Activated CD4-positive, alpha-beta T cell treated with anti-CD3 and anti-CD28 coated beads for 1 hour (primary cell): Measurements from ENCODE around the gene UFL1.
"Not testable (repeated sequence)": the region's sequence is repeated elsewhere in the genome, so short reads cannot be mapped to it uniquely, and the experiment has no call there.

Experiments
- DNase-seq: peaks from one replicate; pipeline ENCODE4 v3.0.0-alpha.2; 2020

The UFL1 gene

GRCh38 chr6:96521644-96522464, at the start of gene UFL1:
UFL1 (plus strand) TSS chr6:96521806; CDS start chr6:96521874, 68 bp downstream.
- DNase-seq = peak; percentile 87

DNA sequence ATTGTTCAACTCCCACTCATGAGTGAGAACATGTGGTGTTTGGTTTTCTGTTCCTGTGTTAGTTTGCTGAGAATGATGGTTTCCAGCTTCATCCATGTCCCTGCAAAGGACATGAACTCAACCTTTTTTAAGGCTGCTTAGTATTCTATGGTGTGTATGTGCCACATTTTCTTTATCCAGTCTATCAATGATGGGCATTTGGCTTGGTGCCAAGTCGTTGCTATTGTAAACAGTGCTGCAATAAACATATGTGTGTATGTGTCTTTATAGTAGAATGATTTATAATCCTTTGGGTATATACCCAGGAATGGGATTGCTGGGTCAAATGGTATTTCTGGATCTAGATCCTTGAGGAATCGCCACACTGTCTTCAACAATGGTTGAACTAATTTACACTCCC, 49.3 kb upstream of the UFL1 start:
- not testable (repeated sequence) for DNase-seq

- no peak for DNase-seq
These were observed 42.9 kb upstream of the UFL1 start for GRCh38 chr6:96478695-96479094.

GRCh38 chr6:96491926-96492325, 29.7 kb upstream of the UFL1 start:
- no peak for DNase-seq

- no peak for DNase-seq
These were observed 21.8 kb upstream of the UFL1 start for GRCh38 chr6:96499781-96500180.

GRCh38 chr6:96502915-96503314, 18.7 kb upstream of the UFL1 start:
- no peak for DNase-seq

DNA sequence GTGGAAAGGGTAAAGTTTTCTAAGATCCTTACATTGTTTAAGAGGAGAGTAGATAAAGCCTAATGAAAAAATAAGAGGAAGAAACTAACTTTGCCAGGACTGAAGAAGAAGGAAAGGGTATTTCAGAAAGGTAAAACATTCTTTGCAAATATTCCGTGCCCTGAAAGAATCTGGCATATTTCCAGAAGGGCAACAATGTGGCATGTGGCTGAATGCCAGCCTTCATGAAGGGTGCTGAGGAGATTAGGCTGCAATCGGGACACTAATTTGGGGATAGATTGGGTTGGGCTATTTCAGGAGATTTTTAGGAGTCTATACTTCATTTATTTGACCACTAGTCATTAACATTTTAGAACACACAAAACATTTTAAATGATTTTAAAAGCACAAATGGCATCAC, 16.2 kb upstream of the UFL1 start:
- no peak for DNase-seq

- no peak for DNase-seq
These were observed 12.3 kb upstream of the UFL1 start for GRCh38 chr6:96509281-96509680.

DNA sequence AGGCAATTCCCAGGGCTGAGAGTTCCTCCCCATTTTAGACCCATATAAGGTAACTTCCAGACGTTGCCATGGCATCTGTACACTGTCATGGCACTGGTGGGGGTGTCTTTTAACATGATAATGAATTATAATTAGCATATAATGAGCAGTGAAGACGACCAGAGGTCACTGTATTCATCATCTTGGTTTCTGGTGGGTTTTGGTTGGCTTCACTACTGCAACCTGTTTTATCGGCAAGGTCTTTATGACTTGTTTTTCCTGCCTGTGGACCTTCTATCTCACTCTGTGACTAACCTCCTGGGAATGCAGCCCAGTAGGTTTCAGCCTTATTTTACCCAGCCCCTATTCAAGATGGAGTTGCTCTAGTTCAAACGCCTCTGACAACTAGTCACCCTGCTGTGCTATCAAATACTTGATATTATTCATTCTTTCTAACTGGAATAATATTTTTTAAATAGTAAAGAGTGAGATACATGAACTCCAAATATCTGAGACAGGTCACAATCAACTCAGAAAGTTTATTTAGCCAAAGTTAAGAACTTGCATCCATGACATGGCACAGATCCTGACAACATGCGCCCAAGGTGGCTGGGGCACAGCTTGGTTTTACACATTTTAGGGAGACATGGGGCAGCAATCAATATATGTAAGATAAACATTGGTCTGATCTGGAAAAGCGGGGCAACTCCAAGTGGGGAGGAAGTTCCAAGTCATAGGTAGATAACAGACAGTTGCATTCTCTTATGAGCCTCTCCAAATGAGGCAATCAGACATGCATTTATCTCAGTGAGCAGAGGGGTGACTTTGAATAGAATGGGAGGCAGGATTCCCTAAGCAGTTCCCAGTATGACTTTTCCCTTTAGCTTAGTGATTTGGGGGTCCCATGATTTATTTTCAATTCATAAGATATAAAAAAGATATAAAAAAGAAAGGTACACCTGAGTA, 1.2 kb upstream of the UFL1 start:
- no peak for DNase-seq

GRCh38 chr6:96521306-96521643, 331 bp upstream of the UFL1 start:
- DNase-seq = no peak

DNA sequence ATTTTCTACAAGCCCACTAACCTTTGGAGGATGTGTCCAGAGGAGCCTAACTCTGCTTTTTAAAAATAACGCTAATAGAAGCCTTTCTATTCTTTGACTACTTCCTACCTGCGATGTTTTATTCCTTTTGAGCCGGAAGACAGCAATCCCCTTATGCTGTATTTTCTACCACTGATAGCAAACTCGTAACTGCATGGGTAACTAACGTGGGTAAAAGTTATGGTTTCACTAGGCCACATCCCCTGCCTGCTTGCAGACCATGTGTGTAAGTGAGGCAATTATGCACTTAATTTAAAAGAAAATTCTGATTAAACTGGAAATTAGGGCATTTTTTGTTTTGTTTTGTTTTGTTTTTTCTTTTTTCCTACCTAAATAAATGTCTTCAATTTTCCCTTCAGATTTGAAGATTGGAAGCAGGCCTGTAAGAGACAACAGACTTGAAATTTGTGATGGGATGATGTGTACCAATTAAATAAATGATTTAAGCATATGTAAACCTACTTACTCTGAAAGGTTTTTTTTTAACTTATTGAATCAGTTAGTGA, 931 bp downstream of the UFL1 start:
- DNase-seq = no peak

DNA sequence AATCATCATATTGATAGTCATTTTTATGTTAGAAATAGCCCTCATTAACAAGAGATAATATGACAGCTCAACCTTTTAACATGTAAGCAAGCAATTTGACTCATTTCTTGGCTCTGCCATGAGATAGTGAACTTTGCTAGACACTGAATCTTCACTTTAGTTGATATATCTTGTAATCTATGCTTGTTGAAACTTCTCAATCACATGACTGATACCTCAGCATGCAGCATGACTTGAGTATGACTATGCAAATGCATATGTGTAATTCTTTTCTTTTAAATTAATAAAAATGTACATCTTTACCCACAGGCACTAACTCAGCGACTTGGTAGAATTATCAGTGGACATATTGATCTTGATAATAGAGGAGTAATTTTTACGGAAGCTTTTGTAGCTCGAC, 6.6 kb downstream of the UFL1 start:
- DNase-seq = no peak

DNA sequence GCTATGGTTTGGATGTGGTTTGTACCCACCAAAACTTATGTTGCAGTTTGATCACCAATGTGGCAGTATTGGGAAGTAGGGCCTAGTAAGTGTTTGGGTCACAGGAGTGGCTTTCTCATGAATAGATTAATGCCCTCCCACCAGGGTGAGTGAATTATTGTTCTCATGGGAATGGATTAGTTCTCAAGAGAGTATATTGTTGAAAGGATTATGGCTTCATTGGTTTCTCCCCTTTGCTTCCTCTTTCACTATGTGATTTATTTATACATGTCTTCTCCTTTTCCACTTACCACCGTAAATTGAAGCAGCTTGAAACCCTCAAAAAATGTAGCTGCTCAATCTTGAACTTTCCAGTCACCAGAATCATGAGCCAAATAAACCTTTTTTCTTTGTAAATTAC, 10.8 kb downstream of the UFL1 start:
- DNase-seq = no peak

DNA sequence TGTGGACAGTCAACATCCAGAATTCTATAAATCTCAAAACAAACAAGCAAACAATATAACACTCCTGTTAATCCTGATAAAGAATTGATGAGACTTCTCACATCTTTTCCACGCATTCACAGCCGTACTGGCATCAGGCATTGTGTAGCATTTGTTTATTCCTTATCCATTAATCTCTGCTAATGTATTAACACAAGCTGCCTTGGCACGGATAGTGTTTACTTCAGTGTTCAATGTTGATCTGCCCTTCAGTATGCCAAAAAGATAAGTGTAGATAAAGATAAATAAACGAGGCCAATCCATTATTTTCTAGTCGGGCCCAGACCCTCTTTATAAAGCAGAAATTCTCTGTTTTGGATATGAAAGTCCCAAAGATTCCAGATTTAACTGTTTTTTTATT, 16.1 kb downstream of the UFL1 start:
- DNase-seq = no peak

DNA sequence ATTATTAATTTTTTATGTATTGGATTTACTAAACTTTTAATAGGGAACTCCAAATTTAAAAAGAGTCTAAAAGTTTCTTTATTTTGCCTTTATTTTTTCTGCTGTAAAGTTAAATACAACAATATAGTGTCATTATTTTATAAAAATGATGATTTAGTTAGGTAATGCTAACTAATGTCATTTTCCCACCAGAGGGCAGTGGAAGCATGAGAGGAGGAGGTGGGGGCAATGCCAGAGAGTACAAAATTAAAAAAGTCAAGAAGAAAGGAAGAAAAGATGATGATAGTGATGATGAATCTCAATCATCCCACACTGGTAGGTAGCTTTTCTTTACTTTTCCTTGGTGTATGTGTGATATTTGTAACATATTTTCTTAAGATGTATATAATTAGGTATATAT, 21.1 kb downstream of the UFL1 start:
- DNase-seq = no peak

- DNase-seq = no peak
These were observed 24.3 kb downstream of the UFL1 start for GRCh38 chr6:96545882-96546281.

GRCh38 chr6:96547654-96548053, 26.0 kb downstream of the UFL1 start:
- DNase-seq = no peak

DNA sequence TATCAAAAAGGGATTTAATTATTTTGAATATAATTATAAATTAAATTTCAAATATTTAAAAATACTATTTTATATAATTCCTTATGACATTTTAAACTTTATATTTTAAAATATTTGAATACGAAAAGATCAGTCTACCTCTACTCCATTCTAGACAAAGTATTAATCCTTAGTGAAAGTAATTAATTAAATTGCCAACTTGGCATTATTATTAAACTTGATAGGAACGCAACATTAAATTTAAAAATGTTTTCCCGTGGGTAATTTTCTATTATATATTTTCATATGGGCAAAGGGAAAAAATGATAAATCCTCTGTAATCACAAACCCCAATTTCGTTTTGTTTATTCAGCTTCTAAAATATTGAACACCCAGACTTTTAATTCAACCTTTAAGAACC, 33.0 kb downstream of the UFL1 start:
- no peak for DNase-seq

DNA sequence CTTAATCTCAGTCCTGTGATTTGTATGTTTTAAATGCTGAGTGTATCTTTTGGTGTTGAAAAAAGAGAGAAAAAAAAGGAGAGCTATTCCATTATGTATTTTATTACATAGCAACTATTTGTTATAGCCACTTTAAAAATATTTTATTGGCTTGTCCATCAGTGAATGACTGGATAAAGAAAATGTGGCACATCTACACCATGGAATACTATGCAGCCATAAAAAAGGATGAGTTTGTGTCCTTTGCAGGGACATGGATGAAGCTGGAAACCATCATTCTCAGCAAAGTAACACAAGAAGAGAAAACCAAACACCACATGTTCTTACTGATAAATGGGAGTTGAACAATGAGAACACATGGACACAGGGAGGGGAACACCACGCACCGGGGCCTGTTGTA, 38.1 kb downstream of the UFL1 start:
- DNase-seq = not testable (repeated sequence)

DNA sequence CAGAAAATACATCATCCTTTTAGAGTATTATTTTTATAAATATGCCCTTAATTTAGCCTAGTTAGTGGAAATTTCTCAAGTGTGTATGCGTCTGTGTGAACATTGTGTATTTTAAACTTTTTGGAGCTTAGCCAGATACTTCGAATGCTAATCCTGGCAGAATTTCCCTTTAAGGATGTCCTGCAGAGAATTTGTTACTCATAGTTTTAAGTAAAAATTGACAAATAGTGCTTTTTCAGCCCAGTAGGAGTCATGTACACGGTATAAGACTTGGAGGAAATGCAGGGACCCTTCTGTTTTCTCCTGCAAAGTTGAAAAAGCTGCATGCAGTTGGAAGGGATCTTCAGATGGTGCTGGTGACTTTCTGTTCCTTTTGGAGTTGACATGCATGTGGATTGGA, 41.3 kb downstream of the UFL1 start, which contains the start of gene FHL5:
TSS of gene FHL5 (plus strand) at position 243 of the 400 bp plus-strand sequence. CDS start 40,486 bp downstream, outside the sequence.
- no peak for DNase-seq

DNA sequence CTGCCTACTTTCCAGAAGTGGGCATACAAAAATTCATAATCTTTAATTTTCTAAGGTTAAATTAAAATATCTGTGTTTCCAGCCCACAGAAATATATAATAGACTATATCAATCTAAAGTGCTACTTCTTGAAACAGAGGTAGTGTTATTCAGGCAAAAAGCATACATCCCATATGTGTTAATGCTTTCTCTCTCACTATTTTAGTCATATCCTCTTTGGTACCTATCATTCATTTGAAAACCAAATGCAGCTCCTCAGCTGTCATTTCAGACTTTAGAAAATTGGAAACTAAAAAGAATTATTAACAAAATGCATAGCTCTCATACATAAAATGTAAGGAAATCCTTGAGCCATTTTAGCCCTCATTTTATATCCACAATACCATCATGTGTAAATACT, 42.2 kb downstream of the UFL1 start:
- no peak for DNase-seq

DNA sequence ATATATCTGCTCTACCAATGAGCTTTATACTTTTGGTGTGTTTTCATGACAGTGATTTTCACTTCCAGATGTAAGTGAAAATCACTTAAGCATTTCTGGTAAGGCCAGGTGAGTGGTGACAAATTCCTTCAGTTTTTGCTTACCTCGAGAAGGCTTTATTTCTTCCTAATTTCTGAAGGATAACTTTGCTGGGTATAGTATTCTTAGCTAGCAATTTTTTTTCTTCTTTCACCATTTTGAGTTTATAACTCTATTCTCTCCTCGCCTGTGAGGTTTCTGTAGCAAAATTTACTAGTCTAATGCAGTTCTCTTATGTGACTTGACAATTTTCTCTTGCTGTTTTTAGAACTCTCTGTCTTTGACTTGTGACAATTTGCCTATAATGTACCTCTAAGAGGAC, 48.4 kb downstream of the UFL1 start:
- DNase-seq = no peak

- no peak for DNase-seq
These were observed 49.9 kb downstream of the UFL1 start for GRCh38 chr6:96571551-96571950.

DNA sequence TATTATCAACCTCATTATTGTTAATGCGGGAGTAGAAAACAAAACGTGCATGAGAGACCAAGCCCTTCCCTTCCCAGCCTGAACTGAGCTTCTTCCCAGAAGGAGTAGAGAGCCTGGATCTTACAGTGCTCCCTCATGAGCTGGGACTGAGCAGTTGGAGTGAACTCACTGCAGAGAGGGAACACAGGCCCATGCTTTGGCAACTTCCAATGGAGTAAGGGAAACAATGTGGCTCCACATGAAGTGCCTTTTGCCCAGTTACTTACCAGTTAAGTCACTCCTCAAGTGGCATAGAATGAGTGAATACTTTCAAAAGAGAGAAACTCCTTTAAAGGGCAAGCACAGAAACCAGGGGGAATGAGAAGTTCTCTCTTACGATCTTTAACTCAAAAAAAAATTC, 53.8 kb downstream of the UFL1 start:
- DNase-seq = no peak
